ENCODE results near the gene GBA2.

GBA2 gene

GRCh38 chr9:35689542-35690293 lies 59.3 kb downstream of the GBA2 start, which contains the start of gene TPM2:
Gene TPM2, minus strand, starts transcription at chr9:35689925. Its CDS starts 108 bp downstream, at chr9:35689817.
- peak within 1 kb of the TSS; percentile 69 to 74 for H3K9ac ChIP-seq (ENCODE audit: low read depth in 1 of 2, low read length in 2 of 2)
- H3K27me3 ChIP-seq (ENCODE audit: control insufficient read depth in 1 of 2, insufficient read depth in 2 of 2, low read length in 2 of 2) = no peaks in the 10 kb centered on the region
- peaks cover 15 to 22% of the 10 kb centered on the region in 2 donors for H3K4me1 ChIP-seq (ENCODE audit: control insufficient read depth in 1 of 2, insufficient read depth in 2 of 2, low read length in 2 of 2)
- peak within 1 kb of the TSS; percentile 73 for H3K27ac ChIP-seq (ENCODE audit: low read depth, low read length)
- H3K9me3 ChIP-seq (ENCODE audit: control insufficient read depth in 1 of 2, low read length in 2 of 2) = no peaks in the 10 kb centered on the region
- peak within 1 kb of the TSS; percentile 69 to 75 for H3K4me3 ChIP-seq (ENCODE audit: low read depth in 1 of 2, low read length in 2 of 2)
- no peaks in the 10 kb centered on the region for H3K36me3 ChIP-seq (ENCODE audit: control insufficient read depth in 1 of 2, insufficient read depth in 2 of 2, low read length in 2 of 2)

- Histone ChIP-seq H3K4me3 (ENCODE audit: low read depth in 1 of 2, low read length in 2 of 2) (peak overlapping the region; percentile 55 to 75), H3K27ac (ENCODE audit: low read depth, low read length) (peak overlapping the region; percentile 64), H3K4me1 (ENCODE audit: control insufficient read depth in 1 of 2, insufficient read depth in 2 of 2, low read length in 2 of 2) (peaks cover 15 to 22% of the 10 kb centered on the region in 2 donors), H3K27me3 (ENCODE audit: control insufficient read depth in 1 of 2, insufficient read depth in 2 of 2, low read length in 2 of 2) (no peaks in the 10 kb centered on the region), H3K9ac (ENCODE audit: low read depth in 1 of 2, low read length in 2 of 2) (peak overlapping the region; percentile 51 to 69), H3K36me3 (ENCODE audit: control insufficient read depth in 1 of 2, insufficient read depth in 2 of 2, low read length in 2 of 2) (no peaks in the 10 kb centered on the region), H3K9me3 (ENCODE audit: control insufficient read depth in 1 of 2, low read length in 2 of 2) (no peaks in the 10 kb centered on the region)
Measured at GRCh38 chr9:35688558-35689541, 60.2 kb downstream of the GBA2 start.

- no peaks in the 10 kb centered on the region for H3K27me3 ChIP-seq (ENCODE audit: control insufficient read depth in 1 of 2, insufficient read depth in 2 of 2, low read length in 2 of 2)
- peak overlapping the region; percentile 18 for H3K27ac ChIP-seq (ENCODE audit: low read depth, low read length)
- peaks cover 15 to 22% of the 10 kb centered on the region in 2 donors for H3K4me1 ChIP-seq (ENCODE audit: control insufficient read depth in 1 of 2, insufficient read depth in 2 of 2, low read length in 2 of 2)
- H3K9ac ChIP-seq (ENCODE audit: low read depth in 1 of 2, low read length in 2 of 2) = peak overlapping the region in 1 of 2 donors; percentile 18
- no peaks in the 10 kb centered on the region for H3K9me3 ChIP-seq (ENCODE audit: control insufficient read depth in 1 of 2, low read length in 2 of 2)
- H3K36me3 ChIP-seq (ENCODE audit: control insufficient read depth in 1 of 2, insufficient read depth in 2 of 2, low read length in 2 of 2) = no peaks in the 10 kb centered on the region
- peak overlapping the region; percentile 55 to 75 for H3K4me3 ChIP-seq (ENCODE audit: low read depth in 1 of 2, low read length in 2 of 2)
Measured at GRCh38 chr9:35687972-35688557, 61.0 kb downstream of the GBA2 start.

- Histone ChIP-seq H3K9me3 (ENCODE audit: control insufficient read depth in 1 of 2, low read length in 2 of 2) (no peaks in the 10 kb centered on the region), H3K4me1 (ENCODE audit: control insufficient read depth in 1 of 2, insufficient read depth in 2 of 2, low read length in 2 of 2) (peaks cover 15 to 22% of the 10 kb centered on the region in 2 donors), H3K36me3 (ENCODE audit: control insufficient read depth in 1 of 2, insufficient read depth in 2 of 2, low read length in 2 of 2) (no peaks in the 10 kb centered on the region), H3K4me3 (ENCODE audit: low read depth in 1 of 2, low read length in 2 of 2) (no peak overlapping the region), H3K9ac (ENCODE audit: low read depth in 1 of 2, low read length in 2 of 2) (no peak overlapping the region), H3K27me3 (ENCODE audit: control insufficient read depth in 1 of 2, insufficient read depth in 2 of 2, low read length in 2 of 2) (no peaks in the 10 kb centered on the region), H3K27ac (ENCODE audit: low read depth, low read length) (no peak overlapping the region)
Measured at GRCh38 chr9:35687306-35687705, 61.7 kb downstream of the GBA2 start.
